ENCODE results near the gene ZNF133. TPM values are rescaled to one million over a fixed set of nuclear protein-coding genes. Genes with fewer than 3 reads are reported as not detected.

The ZNF133 gene
- total RNA-seq, 6 donors from 2014 or later = 9.2 to 30.4 (median 12.8) TPM

DNA sequence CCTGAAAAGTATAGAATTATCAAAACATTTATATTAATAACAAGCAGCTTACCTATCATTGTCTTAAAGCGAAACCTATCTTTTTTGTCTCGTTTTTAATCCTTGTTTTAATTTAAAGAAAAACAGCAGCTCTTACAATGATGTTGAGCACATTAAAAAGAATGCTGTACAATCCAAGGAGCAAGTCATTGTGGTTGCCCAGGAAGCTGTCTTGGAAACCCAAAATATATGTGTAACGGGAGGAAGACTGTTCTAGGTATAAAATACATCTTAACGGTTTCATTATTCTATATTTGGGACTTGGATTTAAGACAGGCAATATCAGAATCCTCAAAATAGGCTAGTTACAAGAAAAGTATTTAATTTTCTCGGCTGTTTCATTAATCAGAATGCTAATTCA, 21.7 kb downstream of the ZNF133 start:
- 76 to 80% methylated on average over 5 of the region's 5 CpGs for WGBS, 2 donors
- Histone ChIP-seq H3K4me3 (no peak overlapping the region), H3K4me1 (no peaks in the 10 kb centered on the region), H3K27ac (no peak overlapping the region), H3K36me3 (peaks cover 0 to 24% (median 6%) of the 10 kb centered on the region in 4 donors), H3K9me3 (no peaks in the 10 kb centered on the region), H3K27me3 (no peaks in the 10 kb centered on the region)
- TF ChIP-seq, protein P1, sequence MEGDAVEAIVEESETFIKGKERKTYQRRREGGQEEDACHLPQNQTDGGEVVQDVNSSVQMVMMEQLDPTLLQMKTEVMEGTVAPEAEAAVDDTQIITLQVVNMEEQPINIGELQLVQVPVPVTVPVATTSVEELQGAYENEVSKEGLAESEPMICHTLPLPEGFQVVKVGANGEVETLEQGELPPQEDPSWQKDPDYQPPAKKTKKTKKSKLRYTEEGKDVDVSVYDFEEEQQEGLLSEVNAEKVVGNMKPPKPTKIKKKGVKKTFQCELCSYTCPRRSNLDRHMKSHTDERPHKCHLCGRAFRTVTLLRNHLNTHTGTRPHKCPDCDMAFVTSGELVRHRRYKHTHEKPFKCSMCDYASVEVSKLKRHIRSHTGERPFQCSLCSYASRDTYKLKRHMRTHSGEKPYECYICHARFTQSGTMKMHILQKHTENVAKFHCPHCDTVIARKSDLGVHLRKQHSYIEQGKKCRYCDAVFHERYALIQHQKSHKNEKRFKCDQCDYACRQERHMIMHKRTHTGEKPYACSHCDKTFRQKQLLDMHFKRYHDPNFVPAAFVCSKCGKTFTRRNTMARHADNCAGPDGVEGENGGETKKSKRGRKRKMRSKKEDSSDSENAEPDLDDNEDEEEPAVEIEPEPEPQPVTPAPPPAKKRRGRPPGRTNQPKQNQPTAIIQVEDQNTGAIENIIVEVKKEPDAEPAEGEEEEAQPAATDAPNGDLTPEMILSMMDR (IDR thresholded peaks at IDR 0.05) = no peak
- TF ChIP-seq POLR2AphosphoS5 (IDR thresholded peaks at IDR 0.05) (no peak), EP300 (IDR thresholded peaks at IDR 0.05) (no peak), POLR2A (IDR thresholded peaks at IDR 0.05) (no peak)
- no peak for DNase-seq
- no peak for ATAC-seq (ENCODE audit: low FRiP score in 2 of 2)

DNA sequence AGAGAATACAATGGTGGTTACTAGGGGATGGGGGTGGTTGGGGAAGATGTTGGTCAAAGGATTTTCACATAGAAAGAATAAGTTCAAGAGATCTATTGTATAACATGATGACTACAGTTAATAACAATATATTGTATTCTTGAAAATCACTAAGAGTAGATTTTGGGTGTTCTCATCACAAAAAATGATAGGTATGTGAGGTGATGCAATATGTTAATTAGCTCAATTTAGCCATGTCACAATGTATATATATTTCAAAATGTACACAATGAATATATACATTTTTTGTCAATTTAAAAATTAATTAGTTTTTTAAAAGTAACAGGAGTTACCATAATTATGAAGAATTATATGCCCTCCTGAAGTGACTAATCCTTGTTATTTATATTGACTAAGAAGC, 22.3 kb downstream of the ZNF133 start:
- ATAC-seq (ENCODE audit: low FRiP score in 2 of 2) (no peak), DNase-seq (no peak)
- H3K4me1 ChIP-seq = no peaks in the 10 kb centered on the region
- TF ChIP-seq POLR2A (IDR thresholded peaks at IDR 0.05) (no peak), EP300 (IDR thresholded peaks at IDR 0.05) (no peak), POLR2AphosphoS5 (IDR thresholded peaks at IDR 0.05) (no peak)
- TF ChIP-seq, protein P1 (IDR thresholded peaks at IDR 0.05) = no peak
- H3K27me3 ChIP-seq = no peaks in the 10 kb centered on the region
- no peak overlapping the region for H3K27ac ChIP-seq
- H3K4me3 ChIP-seq = no peak overlapping the region
- H3K36me3 ChIP-seq = peaks cover 5 to 25% (median 9%) of the 10 kb centered on the region in 4 donors
- no peaks in the 10 kb centered on the region for H3K9me3 ChIP-seq

DNA sequence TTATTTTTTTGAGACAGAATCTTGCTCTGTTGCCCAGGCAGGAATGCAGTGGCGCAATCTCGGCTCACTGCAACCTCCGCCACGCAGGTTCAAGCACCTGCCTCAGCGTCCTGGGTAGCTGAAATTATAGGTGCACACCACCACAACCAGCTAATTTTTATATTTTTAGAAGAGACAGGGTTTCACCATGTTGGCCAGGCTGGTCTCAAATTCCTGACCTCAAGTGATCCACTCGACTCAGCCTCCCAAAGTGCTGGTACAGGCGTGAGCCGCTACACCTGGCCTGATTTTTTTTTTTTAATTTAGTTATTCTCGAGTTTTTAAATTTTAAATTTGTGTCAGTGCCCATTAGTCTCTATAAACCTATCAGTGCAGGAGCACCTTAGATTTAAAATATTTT, 24.4 kb downstream of the ZNF133 start:
- Histone ChIP-seq H3K27me3 (no peaks in the 10 kb centered on the region), H3K9me3 (no peaks in the 10 kb centered on the region), H3K4me1 (no peaks in the 10 kb centered on the region), H3K4me3 (no peak overlapping the region), H3K27ac (no peak overlapping the region), H3K36me3 (peaks cover 11 to 34% (median 23%) of the 10 kb centered on the region in 4 donors)
- no peak for DNase-seq
- 94 to 97% methylated on average over 9 of the region's 9 CpGs for WGBS, 2 donors
- ATAC-seq (ENCODE audit: low FRiP score in 2 of 2) = no peak
- no peak for TF ChIP-seq EP300 (IDR thresholded peaks at IDR 0.05)
- TF ChIP-seq, protein P1 (IDR thresholded peaks at IDR 0.05) = no peak
- no peak for TF ChIP-seq POLR2A (IDR thresholded peaks at IDR 0.05)
- TF ChIP-seq POLR2AphosphoS5 (IDR thresholded peaks at IDR 0.05) = no peak

DNA sequence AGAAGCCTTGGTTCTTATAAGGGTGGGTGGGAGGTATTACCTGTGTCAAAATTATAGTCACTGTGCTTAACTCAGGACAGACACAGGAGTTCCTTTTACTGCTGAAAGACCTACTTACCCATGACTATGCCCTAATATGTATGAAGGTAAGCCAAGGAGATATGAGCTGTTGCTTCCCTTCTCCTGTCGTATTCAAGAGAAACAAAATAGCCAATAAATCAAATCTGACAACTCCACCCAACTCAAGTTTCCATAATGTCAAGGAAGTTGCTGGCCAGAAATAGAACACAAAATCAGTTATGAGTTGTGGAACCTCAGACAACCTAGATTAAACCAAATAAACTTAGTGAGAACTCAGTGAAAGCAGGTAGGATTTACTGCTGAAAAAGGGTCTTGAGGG, 25.1 kb downstream of the ZNF133 start:
- DNase-seq = no peak
- Histone ChIP-seq H3K27me3 (no peaks in the 10 kb centered on the region), H3K9me3 (no peaks in the 10 kb centered on the region), H3K36me3 (peaks cover 11 to 34% (median 23%) of the 10 kb centered on the region in 4 donors), H3K4me3 (no peak overlapping the region), H3K4me1 (no peaks in the 10 kb centered on the region), H3K27ac (no peak overlapping the region)
- TF ChIP-seq, protein P1 (IDR thresholded peaks at IDR 0.05) = no peak
- TF ChIP-seq POLR2A (IDR thresholded peaks at IDR 0.05) = no peak
- no peak for TF ChIP-seq EP300 (IDR thresholded peaks at IDR 0.05)
- TF ChIP-seq POLR2AphosphoS5 (IDR thresholded peaks at IDR 0.05) = no peak
- no peak for ATAC-seq (ENCODE audit: low FRiP score in 2 of 2)
- 56 to 63% methylated on average over 1 of the region's 1 CpG for WGBS, 2 donors

DNA sequence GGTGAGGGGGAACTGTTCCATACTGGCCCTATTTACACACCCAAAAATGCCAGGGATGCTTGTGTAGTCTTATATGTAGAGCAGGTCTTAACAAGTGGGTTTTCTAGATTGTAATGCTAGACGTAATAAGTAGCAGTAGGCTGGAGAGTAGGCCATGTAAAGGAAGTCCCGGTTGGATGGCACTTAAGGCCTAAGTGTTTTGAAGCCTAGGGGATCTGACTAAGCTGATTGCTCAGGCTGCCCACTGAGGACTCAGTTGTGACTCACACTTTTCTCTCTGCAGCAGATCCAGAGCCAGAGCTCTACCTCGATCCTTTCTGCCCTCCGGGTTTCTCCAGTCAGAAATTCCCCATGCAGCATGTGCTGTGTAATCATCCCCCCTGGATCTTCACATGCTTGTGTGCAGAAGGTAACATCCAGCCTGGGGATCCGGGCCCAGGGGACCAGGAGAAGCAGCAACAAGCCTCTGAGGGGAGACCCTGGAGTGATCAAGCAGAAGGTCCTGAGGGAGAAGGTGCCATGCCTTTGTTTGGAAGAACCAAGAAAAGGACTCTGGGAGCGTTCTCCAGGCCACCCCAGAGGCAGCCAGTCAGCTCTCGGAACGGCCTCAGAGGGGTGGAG, 26.6 kb downstream of the ZNF133 start:
- DNase-seq = peak in 1 of 2 donors; percentile 56
- WGBS, 2 donors = 94 to 95% methylated on average over 8 of the region's 8 CpGs
- Histone ChIP-seq H3K36me3 (peaks cover 11 to 29% (median 23%) of the 10 kb centered on the region in 4 donors), H3K4me3 (no peak overlapping the region), H3K9me3 (no peaks in the 10 kb centered on the region), H3K27ac (no peak overlapping the region), H3K4me1 (no peaks in the 10 kb centered on the region), H3K27me3 (no peaks in the 10 kb centered on the region)
- no peak for TF ChIP-seq POLR2A (IDR thresholded peaks at IDR 0.05)
- TF ChIP-seq, protein P1 (IDR thresholded peaks at IDR 0.05) = no peak
- TF ChIP-seq POLR2AphosphoS5 (IDR thresholded peaks at IDR 0.05) = no peak
- no peak for TF ChIP-seq EP300 (IDR thresholded peaks at IDR 0.05)
- ATAC-seq (ENCODE audit: low FRiP score in 2 of 2) = peak; percentile 11 to 12
